ENCODE results near the gene RAI1.

RAI1 gene

DNA sequence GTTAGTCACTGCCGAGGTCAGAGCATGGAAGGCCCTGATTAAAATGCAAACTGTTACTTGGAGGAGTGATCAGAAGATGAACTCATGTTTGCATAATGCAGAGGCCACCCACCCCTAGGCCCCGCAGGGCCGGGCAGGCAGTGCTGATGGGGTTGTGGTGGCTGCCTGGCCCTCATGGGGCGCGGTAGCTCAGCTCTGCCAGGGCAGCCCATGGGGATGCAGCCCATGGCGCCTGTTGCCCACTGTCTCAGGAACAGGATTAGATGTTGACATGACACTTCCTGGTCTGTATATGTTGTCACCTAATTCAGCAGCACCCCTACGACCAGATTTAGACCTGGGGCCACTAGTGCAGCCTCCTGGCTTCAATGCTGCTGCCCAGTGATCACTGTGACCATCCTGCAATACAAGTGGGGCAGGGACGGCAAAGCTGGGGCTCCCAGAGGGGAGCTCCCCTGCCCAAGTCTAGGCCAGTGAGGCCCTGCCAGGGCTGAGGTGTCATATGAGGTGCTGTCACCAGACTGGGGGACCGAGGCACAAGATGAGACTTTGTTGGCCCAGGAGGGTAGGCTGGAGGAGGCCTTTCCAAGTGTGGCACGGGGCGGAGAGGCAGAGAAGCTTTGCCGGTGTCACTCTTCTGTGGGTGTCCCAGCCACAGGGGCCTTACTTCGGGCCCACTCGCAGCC, 49.1 kb downstream of the RAI1 start:
- DNase-seq (ENCODE audit: low read depth): no peak

GRCh38 chr17:17732444-17732843, 51.2 kb downstream of the RAI1 start:
- DNase-seq (ENCODE audit: low read depth): no peak

DNA sequence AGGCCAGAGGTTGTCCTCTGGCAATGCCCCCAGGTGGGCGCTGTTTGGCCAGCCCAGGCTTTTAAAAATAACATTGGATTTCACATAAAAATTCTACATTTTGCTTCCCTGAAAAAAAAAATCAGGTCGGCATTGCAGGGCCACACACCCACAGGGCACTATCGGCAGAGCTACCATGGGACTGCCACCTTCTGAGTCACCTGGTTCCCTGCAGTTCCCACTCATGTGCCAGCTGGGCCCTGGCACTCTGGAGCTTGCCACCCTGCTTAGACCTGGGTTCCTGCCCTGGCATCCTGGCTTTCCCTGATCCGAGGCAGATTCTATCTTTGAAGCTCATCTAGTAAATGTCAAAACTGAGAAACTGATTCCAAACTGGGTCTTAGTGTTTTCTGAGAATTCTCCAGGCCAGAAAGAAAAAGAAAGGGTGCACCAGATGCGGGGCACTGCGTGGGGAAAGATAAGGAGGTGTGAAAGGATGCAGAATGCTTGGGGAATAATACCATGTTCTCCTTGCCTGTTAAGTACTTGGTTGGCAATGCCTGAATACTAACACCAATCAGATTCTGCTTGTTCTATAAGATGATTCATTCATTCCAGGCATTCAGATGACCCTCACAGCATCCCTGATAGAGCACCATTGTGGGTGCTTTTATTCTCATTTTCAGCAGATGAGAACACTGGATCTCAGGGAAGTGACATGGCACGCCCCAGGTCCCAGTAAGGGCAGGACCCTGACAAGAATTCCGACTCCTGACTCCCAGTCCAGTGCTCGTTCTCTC, 51.8 kb downstream of the RAI1 start:
- DNase-seq (ENCODE audit: low read depth): no peak

- DNase-seq (ENCODE audit: low read depth): no peak
Measured at GRCh38 chr17:17736205-17737183, 55.2 kb downstream of the RAI1 start.

DNA sequence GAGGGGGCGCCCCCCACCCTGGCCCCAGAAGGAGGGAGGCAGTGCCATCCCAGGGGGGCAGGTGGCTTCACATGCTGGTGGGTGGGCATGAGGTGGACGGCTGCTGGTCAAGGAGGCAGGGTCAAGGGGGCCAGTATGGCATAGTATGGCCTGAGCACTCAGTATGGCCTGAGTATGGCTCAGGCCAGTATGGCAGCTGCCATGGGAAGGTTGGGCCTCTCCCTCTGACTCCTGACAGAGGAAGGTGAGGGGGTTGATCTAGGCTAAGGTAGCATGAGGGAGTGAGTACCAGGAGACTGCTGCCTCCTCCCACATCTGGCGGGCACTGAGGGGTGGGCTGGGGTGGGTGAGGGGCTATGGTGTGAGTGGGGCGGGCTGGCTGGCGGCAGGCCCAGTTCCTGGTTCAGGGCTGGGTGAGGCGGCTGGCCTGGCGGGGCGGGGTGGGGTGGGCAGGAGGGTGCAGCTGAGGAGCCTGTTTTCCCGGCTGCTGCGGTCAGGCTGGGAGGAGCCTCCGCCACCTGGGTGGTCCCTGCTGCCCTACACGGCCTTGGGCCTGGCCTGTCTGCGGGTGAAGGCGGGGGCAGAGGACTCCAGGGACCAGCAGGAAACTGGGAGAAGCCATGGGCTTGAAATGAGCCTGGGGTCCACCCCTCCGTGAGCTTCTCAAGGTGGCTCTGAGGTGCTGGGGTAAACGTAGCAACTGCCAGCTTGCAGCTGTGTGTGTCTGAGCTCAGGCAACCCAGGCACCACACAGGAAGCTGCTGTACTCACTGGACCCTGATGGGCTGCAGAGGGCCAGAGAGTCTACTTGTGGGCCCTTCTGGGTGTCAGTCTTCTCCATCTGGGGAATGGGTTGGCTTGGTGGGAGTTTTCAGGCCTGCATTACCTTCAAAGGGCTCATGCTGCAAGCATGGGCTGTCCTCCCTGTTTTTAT, 57.0 kb downstream of the RAI1 start:
- DNase-seq (ENCODE audit: low read depth): no peak

- no peak for DNase-seq (ENCODE audit: low read depth)
Measured at GRCh38 chr17:17738901-17739300, 57.6 kb downstream of the RAI1 start.

DNA sequence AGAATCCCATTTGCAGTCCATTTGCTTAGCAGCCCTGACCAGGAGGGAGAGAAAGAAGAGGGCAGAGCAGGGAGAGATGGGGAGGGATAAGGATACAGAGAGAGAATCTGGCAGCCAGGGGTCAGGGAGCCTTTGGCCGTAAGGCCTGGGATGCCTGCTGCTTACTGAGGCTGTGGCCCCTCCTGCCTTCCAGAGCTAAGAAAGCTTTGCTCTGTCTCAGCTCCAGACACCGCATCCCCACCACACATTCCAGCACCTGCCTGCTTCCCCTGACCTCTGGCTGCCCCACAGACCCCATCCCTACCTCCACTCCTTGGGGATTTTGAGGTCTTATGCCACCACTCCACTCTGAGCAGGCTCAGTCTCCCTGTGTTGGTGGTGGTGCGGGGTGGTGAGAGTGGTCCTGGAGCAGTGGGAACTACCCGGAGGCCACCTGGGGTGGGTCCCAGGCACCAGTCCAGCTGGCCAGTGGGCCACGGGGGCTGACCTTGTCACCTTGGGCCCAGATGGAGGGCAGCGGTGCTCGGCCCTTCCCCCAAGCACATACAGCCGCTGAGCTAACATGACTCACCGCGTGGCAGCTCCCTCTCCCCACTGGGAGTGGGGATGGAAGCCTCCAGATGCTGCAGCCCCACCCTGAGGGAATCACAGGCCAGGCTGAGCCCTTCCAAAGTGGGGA, 58.3 kb downstream of the RAI1 start:
- DNase-seq (ENCODE audit: low read depth): no peak

GRCh38 chr17:17740615-17741348, 59.5 kb downstream of the RAI1 start:
- no peak for DNase-seq (ENCODE audit: low read depth)

- DNase-seq (ENCODE audit: low read depth): no peak
Measured at GRCh38 chr17:17741349-17742023, 60.2 kb downstream of the RAI1 start.

- no peak for DNase-seq (ENCODE audit: low read depth)
Measured at GRCh38 chr17:17742133-17742621, 60.9 kb downstream of the RAI1 start.

DNA sequence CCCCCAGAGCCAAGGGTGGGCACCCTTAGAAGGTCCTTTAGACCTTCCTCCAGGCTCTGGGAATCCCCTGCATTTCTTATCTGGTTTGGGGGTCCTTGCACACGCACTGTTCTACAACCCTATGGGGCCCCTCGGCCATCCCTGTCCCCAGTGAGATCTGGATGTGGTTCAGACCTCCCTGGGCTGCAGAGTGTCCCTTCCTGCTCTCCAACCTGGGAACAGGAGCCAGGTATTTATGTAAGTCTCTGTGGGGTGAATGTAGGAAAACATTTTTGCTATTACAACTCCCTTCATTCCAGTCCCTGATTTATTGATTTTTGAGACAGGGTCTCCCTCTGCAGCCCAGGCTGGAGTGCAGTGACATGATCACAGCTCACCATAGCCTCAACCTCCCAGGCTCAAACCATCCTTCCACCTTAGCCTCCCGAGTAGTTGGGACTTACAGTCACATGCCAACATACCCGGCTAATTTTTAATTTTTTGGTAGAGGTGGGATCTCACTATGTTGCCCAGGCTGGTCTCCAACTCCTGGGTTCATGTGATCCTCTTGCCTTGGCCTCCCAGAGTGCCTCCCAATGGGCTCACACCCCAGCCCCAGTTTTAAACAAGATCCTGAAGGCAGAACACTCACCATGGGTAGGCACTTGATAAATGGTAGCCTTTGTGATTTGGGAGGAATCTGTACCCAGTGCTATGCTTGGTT, 61.6 kb downstream of the RAI1 start:
- no peak for DNase-seq (ENCODE audit: low read depth)

DNA sequence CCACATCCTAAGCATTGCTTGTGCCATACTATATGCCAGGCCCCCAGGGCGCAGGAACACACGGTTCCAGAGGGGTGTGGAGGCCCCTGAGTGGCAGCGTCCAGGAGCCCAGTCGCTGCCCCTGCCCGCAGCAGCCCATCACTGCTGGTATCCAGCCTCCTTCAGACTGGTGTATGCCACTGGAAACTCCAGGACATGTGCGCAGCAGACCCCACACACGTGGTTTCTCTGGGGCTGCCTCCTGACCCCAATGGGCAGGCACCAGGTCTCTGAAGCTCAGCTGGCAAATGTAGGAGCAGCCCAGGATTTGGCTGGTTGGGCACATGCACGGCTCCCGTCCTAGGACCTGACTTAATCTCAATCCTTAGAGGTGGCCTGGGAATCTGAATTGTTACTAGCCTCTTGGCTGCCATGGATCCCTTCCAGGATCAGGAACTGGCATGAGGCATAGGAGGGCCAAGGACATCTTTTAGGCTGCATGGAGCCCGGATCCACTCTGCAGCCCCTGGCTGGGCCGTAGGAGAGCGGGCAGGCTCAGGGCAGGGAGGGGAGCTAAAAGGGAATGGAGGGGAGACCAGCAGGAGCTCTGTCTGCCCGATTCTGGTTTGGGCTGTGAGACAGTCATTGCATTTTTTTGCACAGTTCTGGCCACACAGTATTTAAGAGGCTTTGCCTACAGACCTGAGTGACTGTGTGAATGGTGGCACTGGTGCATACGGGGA, 62.3 kb downstream of the RAI1 start:
- no peak for DNase-seq (ENCODE audit: low read depth)

GRCh38 chr17:17744116-17744515, 62.9 kb downstream of the RAI1 start:
- no peak for DNase-seq (ENCODE audit: low read depth)

DNA sequence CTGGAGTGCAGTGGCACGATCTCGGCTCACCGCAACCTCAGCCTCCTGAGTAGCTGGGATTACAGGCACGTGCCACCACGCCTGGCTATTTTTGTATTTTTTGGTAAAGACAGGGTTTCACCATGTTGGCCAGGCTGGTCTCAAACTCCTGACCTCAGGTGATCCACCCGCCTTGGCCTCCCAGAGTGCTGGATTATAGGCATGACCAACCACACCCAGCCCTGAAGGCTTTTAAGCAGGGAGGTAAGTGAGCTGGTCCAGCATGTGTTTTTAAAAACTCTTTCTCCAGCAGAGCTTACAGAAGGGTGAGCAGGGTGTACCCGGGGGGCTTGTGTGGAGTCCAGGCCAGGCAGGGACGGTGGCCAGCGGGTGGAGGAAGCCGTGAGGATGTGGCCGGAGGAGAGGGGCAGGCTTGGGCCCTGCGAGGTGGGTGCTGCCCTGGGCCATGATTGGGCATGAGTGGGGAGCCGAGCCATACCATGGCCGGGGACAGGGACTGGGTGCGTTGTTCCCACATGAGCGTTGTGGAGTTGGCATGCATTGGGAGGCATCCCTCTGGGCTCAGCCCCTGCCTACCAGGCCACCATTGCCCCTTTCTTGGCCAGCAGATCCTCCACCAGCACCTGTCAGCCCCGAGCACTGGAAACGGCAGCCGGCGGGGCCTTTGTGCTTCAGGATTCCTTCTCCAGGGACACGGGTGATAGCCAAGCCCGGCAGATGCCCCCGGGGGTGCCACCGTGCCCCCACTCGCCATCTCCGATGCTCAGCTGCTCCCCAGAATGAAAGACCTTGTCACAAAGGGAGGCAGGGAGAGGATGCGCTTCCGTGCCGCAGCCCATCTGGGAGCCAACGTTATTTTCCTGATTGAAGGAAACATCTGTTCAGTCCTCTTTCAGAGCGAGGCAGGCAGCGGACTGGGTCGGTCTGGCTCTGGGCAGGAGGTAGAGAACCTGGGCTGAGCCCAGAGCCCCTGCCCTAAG, 64.5 kb downstream of the RAI1 start:
- DNase-seq (ENCODE audit: low read depth): no peak

GRCh38 chr17:17748179-17748578, 66.9 kb downstream of the RAI1 start:
- DNase-seq (ENCODE audit: low read depth): no peak

DNA sequence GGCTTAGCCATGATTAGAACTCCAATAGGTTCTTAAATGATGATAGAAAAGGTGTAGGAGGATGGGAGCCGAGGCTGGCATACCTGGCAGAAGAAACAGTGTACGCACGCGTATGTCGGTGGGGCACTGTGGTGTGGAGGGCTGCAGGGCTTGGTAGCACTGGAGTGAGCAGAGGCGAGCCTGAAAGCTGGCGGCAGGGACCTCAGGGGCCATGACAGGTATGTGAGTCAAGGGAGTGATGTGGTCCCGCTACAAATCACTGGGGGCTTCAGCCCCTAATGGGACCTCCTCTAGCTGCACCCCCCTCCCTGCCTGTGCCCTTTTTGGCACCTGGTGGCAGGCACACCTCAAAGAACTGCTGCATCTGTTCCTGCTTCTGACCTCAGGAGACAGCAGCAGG, 67.3 kb downstream of the RAI1 start:
- no peak for DNase-seq (ENCODE audit: low read depth)

All from activated T-cell treated with anti-CD3 and anti-CD28 coated beads for 24 hours (primary cell).